GM12891 (cell line): ENCODE measurements around the gene LPAR6.

Experiments
- POLR2A ChIP-seq: IDR thresholded peaks from 2 replicates; pipeline ENCODE4 v1.6.1; 2011; ENCODE audit warnings: low read depth, low read length, control low read depth
- POLR2AphosphoS5 ChIP-seq: IDR thresholded peaks from 2 replicates; pipeline ENCODE4 v1.6.1; 2011; ENCODE audit warnings: low read depth, low read length, control low read depth

DNA sequence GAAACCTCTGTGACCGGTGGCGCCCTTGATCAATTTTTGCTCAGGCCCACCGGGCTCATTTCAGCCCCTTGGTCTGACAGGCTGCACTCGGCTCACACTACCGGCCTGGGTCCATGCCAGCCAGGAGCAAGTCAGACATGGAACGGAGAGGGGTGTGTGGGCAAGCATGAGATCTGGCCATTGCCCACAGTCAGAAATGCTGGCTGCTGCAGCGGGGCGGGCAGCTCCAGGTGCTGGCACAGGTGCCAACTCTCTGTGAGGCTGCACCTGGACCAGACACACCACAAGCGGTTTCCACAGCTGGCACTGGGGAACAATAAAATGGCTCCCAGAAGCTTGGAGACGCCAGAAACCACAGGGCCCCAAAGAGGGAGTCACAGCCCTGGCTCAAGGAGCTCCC is 43.6 kb upstream of the LPAR6 start:
- TF ChIP-seq POLR2A (no peak), POLR2AphosphoS5 (no peak)
